CD14-positive monocyte (primary cell): Measurements from ENCODE around the gene DTWD2. TPM values are rescaled to one million over a fixed set of nuclear protein-coding genes. Genes with fewer than 3 reads are reported as not detected.
A peak's percentile ranks its signal among the peaks of the same experiment; 100 is the strongest.

Experiments
- DNase-seq, 3 donors: peaks; one replicate each; pipeline ENCODE4 v3.0.0-alpha.2; 2011 to 2022
- H2AFZ ChIP-seq: 2 replicates; pipeline ENCODE4 v1.6.0; 2012; ENCODE audit warnings: mild to moderate bottlenecking, low read depth, low read length, inconsistent platforms; ENCODE audit not compliant: insufficient read depth, poor library complexity, severe bottlenecking
- H3K27ac ChIP-seq, 2 donors: 1 replicate in 1 of 2; 2 replicates in 1 of 2; pipeline ENCODE4 v1.5.1; 2012 to 2013; ENCODE audit warnings: low read length in 2 of 2, control low read depth in 1 of 2, inconsistent platforms in 1 of 2, low read depth in 1 of 2, mild to moderate bottlenecking in 1 of 2
- H3K27me3 ChIP-seq, 2 donors: one replicate each; pipeline versions ENCODE4 v1.6.0 to v1.6.1; 2011 to 2013; ENCODE audit warnings: low read length in 2 of 2; ENCODE audit not compliant: control insufficient read depth in 2 of 2, insufficient read depth in 2 of 2
- H3K36me3 ChIP-seq, 2 donors: replicated peaks in 1 of 2; 1 replicate in 1 of 2; 2 replicates in 1 of 2; pipeline versions ENCODE4 v1.5.1 to v1.6.1; 2012 to 2013; ENCODE audit warnings: low read length in 2 of 2, control low read depth in 1 of 2, inconsistent platforms in 1 of 2, mild to moderate bottlenecking in 1 of 2; ENCODE audit not compliant: insufficient read depth in 2 of 2, control insufficient read depth in 1 of 2
- H3K4me1 ChIP-seq, 2 donors: 1 replicate in 1 of 2; 2 replicates in 1 of 2; pipeline versions ENCODE4 v1.5.1 to v1.6.1; 2012 to 2013; ENCODE audit warnings: low read length in 2 of 2, control low read depth in 1 of 2, inconsistent platforms in 1 of 2, mild to moderate bottlenecking in 1 of 2, moderate library complexity in 1 of 2; ENCODE audit not compliant: insufficient read depth in 2 of 2, control insufficient read depth in 1 of 2
- H3K4me2 ChIP-seq: replicated peaks from 2 replicates; pipeline ENCODE3; 2012; ENCODE audit warnings: low read length, moderate library complexity, mild to moderate bottlenecking; ENCODE audit not compliant: poor library complexity, severe bottlenecking; ENCODE audit errors: extremely low read depth
- H3K4me3 ChIP-seq, 3 experiments: fragments of 200-600 bp in 1 of 3; sonication (generic) in 1 of 3; replicated peaks in 1 of 3; 1 replicate in 2 of 3; 2 replicates in 1 of 3; pipeline ENCODE4 v1.5.1; 2011 to 2013; ENCODE audit warnings: low read length in 3 of 3, mild to moderate bottlenecking in 3 of 3, control low read depth in 2 of 3, low read depth in 2 of 3, inconsistent platforms in 1 of 3, moderate library complexity in 1 of 3
- H3K79me2 ChIP-seq: 2 replicates; pipeline ENCODE4 v1.6.0; 2012; ENCODE audit warnings: mild to moderate bottlenecking, control low read depth, inconsistent platforms, low read length, moderate library complexity; ENCODE audit not compliant: insufficient read depth
- H3K9ac ChIP-seq: 2 replicates; pipeline ENCODE4 v1.6.0; 2017; ENCODE audit warnings: low read length, mild to moderate bottlenecking; ENCODE audit not compliant: insufficient read depth, poor library complexity, severe bottlenecking
- H3K9me3 ChIP-seq, 2 donors: replicated peaks in 1 of 2; 1 replicate in 1 of 2; 2 replicates in 1 of 2; pipeline versions ENCODE4 v1.5.1 to v1.6.1; 2012 to 2013; ENCODE audit warnings: low read length in 2 of 2, control low read depth in 1 of 2; ENCODE audit not compliant: control insufficient read depth in 1 of 2, insufficient read depth in 1 of 2
- H4K20me1 ChIP-seq: 2 replicates; pipeline ENCODE4 v1.6.0; 2012; ENCODE audit warnings: mild to moderate bottlenecking, low read length, control low read depth, moderate library complexity; ENCODE audit not compliant: insufficient read depth
- H3K27ac Mint-ChIP-seq, 7 donors: one replicate each; pipeline ENCODE4 v1.8.0; 2020; ENCODE audit warnings: mild to moderate bottlenecking in 7 of 7, mixed read lengths in 7 of 7, moderate library complexity in 6 of 7, inconsistent platforms in 2 of 7
- H3K27me3 Mint-ChIP-seq, 3 donors: one replicate each; pipeline ENCODE4 v1.8.0; 2021 to 2022; ENCODE audit warnings: low read depth in 3 of 3, mild to moderate bottlenecking in 3 of 3, mixed read lengths in 3 of 3, moderate library complexity in 3 of 3, inconsistent platforms in 1 of 3
- H3K36me3 Mint-ChIP-seq, 2 donors: one replicate each; pipeline ENCODE4 v1.8.0; 2020; ENCODE audit warnings: mixed read lengths in 2 of 2, inconsistent platforms in 1 of 2, mild to moderate bottlenecking in 1 of 2
- H3K4me1 Mint-ChIP-seq: one replicate; pipeline ENCODE4 v1.8.0; 2020; ENCODE audit warnings: mild to moderate bottlenecking, mixed read lengths
- H3K4me3 Mint-ChIP-seq, 2 donors: one replicate each; pipeline ENCODE4 v1.8.0; 2020; ENCODE audit warnings: mild to moderate bottlenecking in 2 of 2, mixed read lengths in 2 of 2, moderate library complexity in 1 of 2
- H3K9me3 Mint-ChIP-seq, 7 donors: one replicate each; pipeline ENCODE4 v1.8.0; 2020 to 2022; ENCODE audit warnings: mixed read lengths in 7 of 7, mild to moderate bottlenecking in 6 of 7, moderate library complexity in 6 of 7, inconsistent platforms in 2 of 7
- WGBS: methylation state at CpG from one replicate; pipeline ENCODE4 v1.1.5; 2013; ENCODE audit warnings: missing lambda C conversion rate; ENCODE audit not compliant: insufficient coverage; 5-methylcytosine and 5-hydroxymethylcytosine counted together
- intact Hi-C, 2 donors: fragments of 100-400 bp; cut with micrococcal nuclease; formaldehyde crosslinking; loops; one replicate each; pipeline versions ENCODE4 v1.15.0 to v1.15.1; 2023
- polyA plus RNA-seq, 3 donors: library from polyadenylated mRNA; depleted of rRNA in 1 of 3; unstranded in 2 of 3; stranded (reverse) in 1 of 3; fragments of 300-500 nt in 2 of 3; fragments of >200 nt in 1 of 3; fragmentation: Illumina TruSeq in 2 of 3; gene quantifications; 1 replicate in 2 of 3; 2 replicates in 1 of 3; pipeline ENCODE4 v1.2.3, GENCODE V29; 2012 to 2021
- TF ChIP-seq, protein P1 (sequence below): fragments of 200-600 bp; IDR thresholded peaks from one replicate; pipeline ENCODE4 v1.8.0; 2022; ENCODE audit warnings: antibody characterized with exemption, mild to moderate bottlenecking

Gene DTWD2
- polyA plus RNA-seq, 3 donors = 1.2 to 2.7 (median 2.5) TPM

GRCh38 chr5:119017994-119018393, 29.6 kb upstream of the DTWD2 start:
- DNase-seq = no peak
- Mint-ChIP-seq H3K4me3 (no peak overlapping the region), H3K9me3 (peaks cover 0 to 2% (median 0%) of the 10 kb centered on the region in 7 donors), H3K4me1 (peaks cover 46% of the 10 kb centered on the region), H3K27me3 (peaks cover 0 to 1% (median 0%) of the 10 kb centered on the region in 3 donors), H3K36me3 (no peaks in the 10 kb centered on the region), H3K27ac (no peak overlapping the region)
- no peak overlapping the region for H3K4me2 ChIP-seq
- H3K27ac ChIP-seq = no peak overlapping the region
- no peaks in the 10 kb centered on the region for H3K79me2 ChIP-seq
- no peaks in the 10 kb centered on the region for H3K9me3 ChIP-seq
- H4K20me1 ChIP-seq = no peaks in the 10 kb centered on the region
- TF ChIP-seq, protein P1, sequence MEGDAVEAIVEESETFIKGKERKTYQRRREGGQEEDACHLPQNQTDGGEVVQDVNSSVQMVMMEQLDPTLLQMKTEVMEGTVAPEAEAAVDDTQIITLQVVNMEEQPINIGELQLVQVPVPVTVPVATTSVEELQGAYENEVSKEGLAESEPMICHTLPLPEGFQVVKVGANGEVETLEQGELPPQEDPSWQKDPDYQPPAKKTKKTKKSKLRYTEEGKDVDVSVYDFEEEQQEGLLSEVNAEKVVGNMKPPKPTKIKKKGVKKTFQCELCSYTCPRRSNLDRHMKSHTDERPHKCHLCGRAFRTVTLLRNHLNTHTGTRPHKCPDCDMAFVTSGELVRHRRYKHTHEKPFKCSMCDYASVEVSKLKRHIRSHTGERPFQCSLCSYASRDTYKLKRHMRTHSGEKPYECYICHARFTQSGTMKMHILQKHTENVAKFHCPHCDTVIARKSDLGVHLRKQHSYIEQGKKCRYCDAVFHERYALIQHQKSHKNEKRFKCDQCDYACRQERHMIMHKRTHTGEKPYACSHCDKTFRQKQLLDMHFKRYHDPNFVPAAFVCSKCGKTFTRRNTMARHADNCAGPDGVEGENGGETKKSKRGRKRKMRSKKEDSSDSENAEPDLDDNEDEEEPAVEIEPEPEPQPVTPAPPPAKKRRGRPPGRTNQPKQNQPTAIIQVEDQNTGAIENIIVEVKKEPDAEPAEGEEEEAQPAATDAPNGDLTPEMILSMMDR = no peak
- H3K27me3 ChIP-seq = no peaks in the 10 kb centered on the region
- H3K4me3 ChIP-seq = no peak overlapping the region
- H3K9ac ChIP-seq = no peak overlapping the region
- no peak overlapping the region for H2AFZ ChIP-seq
- no peaks in the 10 kb centered on the region for H3K36me3 ChIP-seq
- peaks cover 55 to 73% of the 10 kb centered on the region in 2 donors for H3K4me1 ChIP-seq
- WGBS = no CpG with 5 or more reads among the region's 2 CpGs
- intact Hi-C loops = loop anchor here in 1 of 2 donors (10.0 kb wide), 1 partner anchor 57 kb away; the partner anchor contains the start of gene DMXL1

- Histone ChIP-seq H3K27ac (peak overlapping the region; percentile 39 to 49), H3K4me1 (peaks cover 38 to 56% of the 10 kb centered on the region in 2 donors), H3K79me2 (no peaks in the 10 kb centered on the region), H2AFZ (no peak overlapping the region), H3K27me3 (no peaks in the 10 kb centered on the region), H3K36me3 (no peaks in the 10 kb centered on the region), H4K20me1 (no peaks in the 10 kb centered on the region), H3K4me2 (no peak overlapping the region), H3K9me3 (no peaks in the 10 kb centered on the region), H3K4me3 (no peak overlapping the region), H3K9ac (no peak overlapping the region)
- H3K36me3 Mint-ChIP-seq = no peaks in the 10 kb centered on the region
- peaks cover 33% of the 10 kb centered on the region for H3K4me1 Mint-ChIP-seq
- peak; percentile 63 to 83 (median 74) for DNase-seq
- intact Hi-C loops = loop anchor here in 1 of 2 donors (10.0 kb wide), 1 partner anchor 59 kb away; the partner anchor contains the start of gene DMXL1
- no peaks in the 10 kb centered on the region for H3K27me3 Mint-ChIP-seq
- peak overlapping the region in 6 of 7 donors; percentile 40 to 86 (median 72) for H3K27ac Mint-ChIP-seq
- WGBS = 52% methylated on average over 2 of the region's 7 CpGs
- peak overlapping the region in 1 of 2 donors; percentile 21 for H3K4me3 Mint-ChIP-seq
- peaks cover 0 to 2% (median 0%) of the 10 kb centered on the region in 7 donors for H3K9me3 Mint-ChIP-seq
- TF ChIP-seq, protein P1 = no peak
These were observed 27.9 kb upstream of the DTWD2 start for GRCh38 chr5:119016125-119016774.
